Activated T-helper 17 cell treated with anti-CD3 and anti-CD28 coated beads, Interleukin-2, amount 50 U/mL, for 72 hours (primary cell): ENCODE data around the gene CPZ. TPM values are rescaled to one million over a fixed set of nuclear protein-coding genes. Genes with fewer than 3 reads are reported as not detected.

Experiments used
- ATAC-seq: fragments of 150-1000 bp; cut with Tn5 transposase; replicated peaks from 2 replicates; pipeline ENCODE4 v1.10.0; 2021; ENCODE audit warnings: mild to moderate bottlenecking, moderate library complexity
- H3K27ac Mint-ChIP-seq: one replicate; pipeline ENCODE4 v1.8.0; 2022; ENCODE audit warnings: mixed read lengths
- H3K27me3 Mint-ChIP-seq: one replicate; pipeline ENCODE4 v1.8.0; 2022; ENCODE audit warnings: mixed read lengths
- H3K36me3 Mint-ChIP-seq: one replicate; pipeline ENCODE4 v1.8.0; 2022; ENCODE audit warnings: low read depth, mild to moderate bottlenecking, mixed read lengths
- H3K4me1 Mint-ChIP-seq: one replicate; pipeline ENCODE4 v1.8.0; 2022; ENCODE audit warnings: mixed read lengths
- H3K4me3 Mint-ChIP-seq: one replicate; pipeline ENCODE4 v1.8.0; 2022; ENCODE audit warnings: mild to moderate bottlenecking, mixed read lengths
- H3K9me3 Mint-ChIP-seq: one replicate; pipeline ENCODE4 v1.8.0; 2022; ENCODE audit warnings: mixed read lengths
- total RNA-seq, 2 donors: library from RNA; stranded (reverse); gene quantifications; one replicate each; pipeline ENCODE4 v1.2.3, GENCODE V29; 2022

The CPZ gene
- total RNA-seq, 2 donors from 2014 or later: not detected

DNA sequence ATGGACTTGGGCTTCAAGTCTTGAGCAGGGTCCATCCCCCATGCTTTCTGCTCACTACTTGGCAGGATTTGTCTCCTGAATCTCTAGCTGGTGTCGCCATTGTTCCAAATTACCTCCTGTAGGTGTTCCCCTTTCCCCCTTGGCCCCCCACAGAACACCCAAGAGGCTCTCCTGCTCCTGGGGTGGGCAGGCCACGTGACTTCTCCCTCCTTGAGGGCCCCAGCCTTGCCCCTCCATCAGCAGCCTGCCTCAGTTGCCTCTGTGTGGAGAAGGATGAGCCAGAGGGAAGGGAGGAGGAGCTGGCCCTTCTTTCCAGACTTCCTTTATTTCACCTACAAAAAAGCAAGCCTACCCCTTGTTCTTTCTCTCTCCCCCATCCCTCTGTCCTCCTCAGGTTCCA is 10.5 kb upstream of the CPZ start:
- Mint-ChIP-seq H3K4me1 (no peaks in the 10 kb centered on the region), H3K27ac (no peak overlapping the region), H3K9me3 (no peaks in the 10 kb centered on the region), H3K4me3 (no peak overlapping the region), H3K36me3 (no peaks in the 10 kb centered on the region), H3K27me3 (peaks cover 31% of the 10 kb centered on the region)
- ATAC-seq: no peak

DNA sequence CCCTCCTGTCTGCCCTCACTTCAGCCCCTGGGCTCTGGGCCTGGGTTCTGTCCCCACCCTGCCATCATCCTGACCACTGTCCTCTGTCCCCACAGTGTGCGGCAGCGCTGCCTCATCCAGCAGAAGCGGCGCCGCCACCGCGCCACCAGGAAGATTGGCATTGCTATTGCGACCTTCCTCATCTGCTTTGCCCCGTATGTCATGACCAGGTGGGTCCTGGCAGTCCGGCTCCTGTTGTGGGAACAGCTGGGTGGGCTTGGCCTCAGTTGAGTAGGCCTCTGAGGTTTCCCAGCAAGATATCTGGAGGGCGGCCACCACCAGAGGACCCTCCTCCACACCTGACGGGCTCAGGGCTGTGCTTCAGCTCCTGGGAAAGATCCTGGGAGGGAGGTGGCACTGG is 10.1 kb upstream of the CPZ start:
- H3K4me3 Mint-ChIP-seq: no peak overlapping the region
- H3K27me3 Mint-ChIP-seq: peaks cover 31% of the 10 kb centered on the region
- no peaks in the 10 kb centered on the region for H3K9me3 Mint-ChIP-seq
- ATAC-seq: no peak
- H3K27ac Mint-ChIP-seq: no peak overlapping the region
- no peaks in the 10 kb centered on the region for H3K36me3 Mint-ChIP-seq
- H3K4me1 Mint-ChIP-seq: no peaks in the 10 kb centered on the region

DNA sequence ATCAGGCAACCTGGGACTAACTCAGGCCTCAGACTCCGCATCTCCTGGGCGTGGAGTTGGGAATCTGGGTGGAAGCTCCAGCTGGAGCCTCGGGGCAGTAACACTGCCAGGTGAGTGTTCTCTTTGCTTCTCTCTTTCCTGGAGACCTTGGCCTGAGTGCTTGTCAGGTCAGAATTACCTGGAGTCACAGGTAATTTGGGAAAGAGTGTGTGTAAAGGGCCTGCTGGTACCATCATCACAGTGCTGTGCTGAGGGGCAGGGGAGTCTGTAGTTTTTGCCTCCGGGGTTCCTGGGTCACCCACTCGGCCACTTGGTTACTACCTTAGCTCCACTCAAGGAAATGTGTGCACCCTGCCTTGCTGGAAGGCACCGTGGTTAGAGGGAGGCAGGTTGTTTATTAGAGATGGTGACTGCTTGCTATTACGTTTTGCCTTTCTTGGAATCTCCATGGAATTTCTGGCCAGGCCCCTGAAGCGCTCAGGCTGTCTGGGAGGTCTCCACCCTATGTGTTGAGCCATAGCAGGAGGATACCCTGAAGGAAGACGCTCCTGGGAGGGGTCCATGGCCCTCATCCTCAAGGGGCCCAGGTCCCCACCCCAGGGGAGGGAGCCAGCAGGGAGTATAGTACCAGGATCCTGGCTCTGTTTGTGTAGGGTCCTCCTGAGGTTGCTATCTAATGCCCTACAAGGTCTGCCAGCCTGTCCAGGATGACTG is 9.5 kb upstream of the CPZ start:
- no peaks in the 10 kb centered on the region for H3K36me3 Mint-ChIP-seq
- no peak overlapping the region for H3K4me3 Mint-ChIP-seq
- peaks cover 27% of the 10 kb centered on the region for H3K27me3 Mint-ChIP-seq
- no peak overlapping the region for H3K27ac Mint-ChIP-seq
- H3K4me1 Mint-ChIP-seq: no peaks in the 10 kb centered on the region
- no peak for ATAC-seq
- H3K9me3 Mint-ChIP-seq: no peaks in the 10 kb centered on the region

DNA sequence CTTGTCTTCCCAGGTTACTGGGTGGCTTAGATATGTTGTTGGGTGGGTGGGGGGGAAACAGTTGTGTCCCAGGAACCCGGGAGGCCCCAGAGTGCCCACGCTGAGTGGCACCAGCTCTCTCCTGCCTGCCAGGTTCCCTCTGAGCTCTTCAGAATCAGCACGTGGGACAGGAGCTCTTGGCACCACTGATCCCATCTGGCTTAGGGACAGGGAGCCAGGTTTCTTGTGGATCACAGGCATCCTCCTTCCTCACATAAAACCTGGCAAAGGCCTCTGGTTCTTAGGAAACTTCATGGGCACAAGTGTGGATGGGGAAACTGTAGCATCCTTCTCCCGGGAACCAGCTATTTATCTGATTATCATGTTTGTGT is 8.9 kb upstream of the CPZ start:
- Mint-ChIP-seq H3K27me3 (peaks cover 29% of the 10 kb centered on the region), H3K27ac (no peak overlapping the region), H3K4me3 (no peak overlapping the region), H3K9me3 (no peaks in the 10 kb centered on the region), H3K4me1 (no peaks in the 10 kb centered on the region), H3K36me3 (no peaks in the 10 kb centered on the region)
- no peak for ATAC-seq

DNA sequence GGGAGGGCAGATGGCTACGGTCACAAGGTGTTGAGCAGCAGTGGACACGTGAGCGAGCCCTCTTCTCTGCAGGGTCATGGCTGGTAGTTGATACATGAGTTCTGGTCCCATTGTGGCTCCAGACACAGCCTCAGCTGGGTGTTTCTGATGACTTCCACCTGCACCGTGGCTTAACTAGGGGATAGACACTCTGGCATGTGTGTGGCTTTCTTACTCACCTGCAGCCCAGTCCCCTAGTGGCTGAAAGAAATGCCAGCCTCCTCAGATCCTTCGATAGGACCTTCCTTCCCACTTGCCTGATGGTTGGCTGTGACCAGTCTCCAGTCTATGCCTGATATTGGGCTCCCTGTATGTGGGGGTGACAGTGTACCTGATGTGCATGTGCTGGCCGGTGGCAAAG is 7.4 kb upstream of the CPZ start:
- Mint-ChIP-seq H3K9me3 (no peaks in the 10 kb centered on the region), H3K27me3 (peaks cover 21% of the 10 kb centered on the region), H3K36me3 (no peaks in the 10 kb centered on the region), H3K27ac (no peak overlapping the region), H3K4me1 (no peaks in the 10 kb centered on the region), H3K4me3 (no peak overlapping the region)
- ATAC-seq: no peak

DNA sequence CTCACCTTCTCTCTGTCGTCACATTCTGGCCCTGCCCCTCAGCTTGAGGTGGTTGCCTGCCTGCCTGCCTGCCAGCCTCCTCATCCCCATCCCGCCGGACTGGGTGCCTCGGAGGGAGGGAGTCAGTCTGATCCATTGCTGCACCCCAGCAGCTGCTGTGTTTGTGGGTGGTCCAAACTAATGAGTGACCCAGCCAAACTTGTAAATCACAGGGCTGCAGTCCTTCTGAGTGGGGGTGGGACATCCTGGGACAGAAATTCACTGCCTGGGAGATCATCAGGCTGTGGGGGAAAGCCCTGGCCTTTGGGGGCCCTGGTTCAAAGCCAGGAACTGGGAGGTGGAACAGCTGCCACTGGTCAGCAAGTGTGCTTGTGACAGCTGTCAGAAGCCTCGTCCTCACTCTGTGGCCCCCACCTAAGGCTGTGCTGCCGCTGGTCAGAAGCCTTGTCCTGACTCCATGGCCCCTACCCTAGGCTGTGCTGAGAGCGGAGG is 6.8 kb upstream of the CPZ start:
- Mint-ChIP-seq H3K27me3 (peaks cover 26% of the 10 kb centered on the region), H3K36me3 (no peaks in the 10 kb centered on the region), H3K4me3 (no peak overlapping the region), H3K4me1 (no peaks in the 10 kb centered on the region), H3K27ac (no peak overlapping the region), H3K9me3 (no peaks in the 10 kb centered on the region)
- ATAC-seq: no peak

DNA sequence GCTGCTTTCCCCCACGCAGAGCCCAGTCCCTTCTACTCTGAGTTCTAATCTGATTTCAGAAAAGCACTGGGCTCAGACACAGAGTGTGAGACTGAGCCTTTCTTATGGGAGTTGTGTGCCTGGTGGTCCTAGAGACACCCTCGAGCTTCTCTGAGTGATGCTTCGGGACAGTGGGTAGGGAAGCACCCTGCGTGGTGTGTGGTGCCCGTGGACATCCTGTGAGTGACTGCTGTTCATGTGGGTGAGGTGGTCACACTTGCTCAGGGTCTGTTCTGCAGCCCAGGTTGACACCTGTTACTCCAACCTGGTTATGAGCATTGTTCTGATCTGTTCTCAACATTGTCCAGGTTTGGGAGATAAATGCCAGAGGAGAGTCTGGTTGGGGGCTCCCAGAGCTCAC is 6.3 kb upstream of the CPZ start:
- no peaks in the 10 kb centered on the region for H3K9me3 Mint-ChIP-seq
- H3K36me3 Mint-ChIP-seq: no peaks in the 10 kb centered on the region
- no peak overlapping the region for H3K27ac Mint-ChIP-seq
- no peak overlapping the region for H3K4me3 Mint-ChIP-seq
- no peak for ATAC-seq
- peaks cover 26% of the 10 kb centered on the region for H3K27me3 Mint-ChIP-seq
- no peaks in the 10 kb centered on the region for H3K4me1 Mint-ChIP-seq

DNA sequence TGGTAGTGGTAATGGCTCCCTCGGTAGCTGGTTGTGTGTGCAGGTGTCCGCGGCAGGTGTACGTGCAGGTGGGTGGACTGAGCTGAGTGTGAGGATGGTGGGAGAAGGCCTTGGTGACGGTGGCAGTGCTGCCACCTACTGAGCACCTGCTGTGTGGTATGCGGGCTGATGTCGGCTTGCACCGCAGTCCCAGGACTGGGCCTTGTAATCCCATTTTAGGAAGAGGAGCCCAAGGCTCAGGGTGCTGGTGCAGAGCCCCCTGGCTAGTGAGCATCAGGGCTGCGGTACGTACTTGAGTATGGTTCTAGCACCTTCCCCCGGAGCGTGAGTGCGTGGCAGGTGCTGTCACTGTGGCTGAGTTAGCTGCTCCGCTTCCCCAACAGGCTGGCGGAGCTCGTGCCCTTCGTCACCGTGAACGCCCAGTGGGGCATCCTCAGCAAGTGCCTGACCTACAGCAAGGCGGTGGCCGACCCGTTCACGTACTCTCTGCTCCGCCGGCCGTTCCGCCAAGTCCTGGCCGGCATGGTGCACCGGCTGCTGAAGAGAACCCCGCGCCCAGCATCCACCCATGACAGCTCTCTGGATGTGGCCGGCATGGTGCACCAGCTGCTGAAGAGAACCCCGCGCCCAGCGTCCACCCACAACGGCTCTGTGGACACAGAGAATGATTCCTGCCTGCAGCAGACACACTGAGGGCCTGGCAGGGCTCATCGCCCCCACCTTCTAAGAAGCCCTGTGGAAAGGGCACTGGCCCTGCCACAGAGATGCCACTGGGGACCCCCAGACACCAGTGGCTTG is 5.7 kb upstream of the CPZ start:
- Mint-ChIP-seq H3K4me1 (no peaks in the 10 kb centered on the region), H3K36me3 (no peaks in the 10 kb centered on the region), H3K27ac (no peak overlapping the region), H3K4me3 (no peak overlapping the region), H3K27me3 (peaks cover 26% of the 10 kb centered on the region), H3K9me3 (no peaks in the 10 kb centered on the region)
- ATAC-seq: no peak

DNA sequence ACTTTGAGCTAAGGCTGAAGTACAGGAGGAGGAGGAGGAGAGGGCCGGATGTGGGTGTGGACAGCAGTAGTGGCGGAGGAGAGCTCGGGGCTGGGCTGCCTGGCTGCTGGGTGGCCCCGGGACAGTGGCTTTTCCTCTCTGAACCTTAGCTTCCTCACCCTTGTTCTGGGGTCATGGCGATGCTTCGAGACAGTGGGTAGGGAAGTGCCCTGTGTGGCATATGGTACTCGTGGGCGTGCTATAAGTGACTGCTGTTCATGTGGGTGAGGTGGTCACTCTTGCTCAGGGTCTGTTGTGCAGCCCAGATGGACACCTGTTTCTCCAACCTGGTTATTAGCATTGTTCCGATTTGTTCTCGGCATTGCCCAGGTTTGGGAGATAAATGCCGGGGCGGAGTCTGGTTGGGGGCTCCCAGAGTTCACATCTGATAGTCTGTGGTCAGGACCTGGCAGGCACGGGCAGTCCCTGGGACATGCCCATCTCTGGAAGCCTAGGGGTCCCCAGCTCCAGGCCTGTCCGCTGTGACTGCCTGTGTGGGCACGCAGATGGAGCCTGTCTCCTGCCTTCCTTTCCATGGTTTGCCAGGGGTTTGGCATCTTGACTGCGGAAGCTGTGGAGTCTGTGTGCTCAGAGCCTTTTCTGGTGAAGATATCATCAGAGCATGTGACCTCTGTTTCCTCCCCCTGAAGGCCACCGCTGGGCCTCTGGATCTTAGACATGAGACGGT is 4.9 kb upstream of the CPZ start:
- Mint-ChIP-seq H3K4me3 (no peak overlapping the region), H3K9me3 (no peaks in the 10 kb centered on the region), H3K4me1 (no peaks in the 10 kb centered on the region), H3K36me3 (no peaks in the 10 kb centered on the region), H3K27ac (no peak overlapping the region), H3K27me3 (peaks cover 21% of the 10 kb centered on the region)
- ATAC-seq: no peak

DNA sequence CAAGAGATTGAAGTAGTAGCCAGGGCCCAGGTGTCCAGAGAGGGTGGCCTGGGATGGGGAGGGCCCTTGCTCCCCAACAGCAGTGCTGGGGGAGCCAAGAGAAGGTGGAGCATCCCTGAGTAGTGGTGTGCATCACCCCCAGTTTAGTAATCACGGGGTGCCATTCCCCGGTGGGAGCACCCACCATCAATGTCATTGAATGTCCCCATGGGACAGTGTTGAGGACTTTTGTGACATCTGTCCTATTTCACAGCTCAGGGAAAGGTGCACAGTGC is 4.4 kb upstream of the CPZ start:
- Mint-ChIP-seq H3K9me3 (no peaks in the 10 kb centered on the region), H3K27ac (no peak overlapping the region), H3K27me3 (peaks cover 21% of the 10 kb centered on the region), H3K4me1 (no peaks in the 10 kb centered on the region), H3K4me3 (no peak overlapping the region), H3K36me3 (no peaks in the 10 kb centered on the region)
- ATAC-seq: no peak

DNA sequence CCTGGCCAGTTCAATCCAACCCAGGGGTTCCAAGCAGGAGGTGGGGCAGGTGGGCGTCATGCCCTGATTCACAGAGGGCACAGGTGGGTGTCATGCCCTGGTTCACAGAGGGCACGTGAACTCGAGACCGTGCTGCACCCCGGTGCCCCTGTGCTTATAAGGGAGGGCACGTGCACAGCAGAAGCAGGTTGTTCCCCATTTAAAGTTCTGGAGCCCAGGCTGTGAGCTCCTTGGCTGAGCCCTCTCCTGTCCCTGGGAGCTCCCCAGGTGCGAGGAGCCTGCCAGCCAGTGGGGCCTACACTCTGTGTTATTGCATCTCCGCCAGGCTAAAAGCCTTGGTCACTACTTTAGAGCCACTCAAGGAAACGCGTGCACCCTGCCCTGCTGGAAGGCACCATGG is 3.2 kb upstream of the CPZ start:
- Mint-ChIP-seq H3K9me3 (no peaks in the 10 kb centered on the region), H3K4me3 (no peak overlapping the region), H3K27me3 (peaks cover 23% of the 10 kb centered on the region), H3K36me3 (no peaks in the 10 kb centered on the region), H3K27ac (no peak overlapping the region), H3K4me1 (no peaks in the 10 kb centered on the region)
- no peak for ATAC-seq

DNA sequence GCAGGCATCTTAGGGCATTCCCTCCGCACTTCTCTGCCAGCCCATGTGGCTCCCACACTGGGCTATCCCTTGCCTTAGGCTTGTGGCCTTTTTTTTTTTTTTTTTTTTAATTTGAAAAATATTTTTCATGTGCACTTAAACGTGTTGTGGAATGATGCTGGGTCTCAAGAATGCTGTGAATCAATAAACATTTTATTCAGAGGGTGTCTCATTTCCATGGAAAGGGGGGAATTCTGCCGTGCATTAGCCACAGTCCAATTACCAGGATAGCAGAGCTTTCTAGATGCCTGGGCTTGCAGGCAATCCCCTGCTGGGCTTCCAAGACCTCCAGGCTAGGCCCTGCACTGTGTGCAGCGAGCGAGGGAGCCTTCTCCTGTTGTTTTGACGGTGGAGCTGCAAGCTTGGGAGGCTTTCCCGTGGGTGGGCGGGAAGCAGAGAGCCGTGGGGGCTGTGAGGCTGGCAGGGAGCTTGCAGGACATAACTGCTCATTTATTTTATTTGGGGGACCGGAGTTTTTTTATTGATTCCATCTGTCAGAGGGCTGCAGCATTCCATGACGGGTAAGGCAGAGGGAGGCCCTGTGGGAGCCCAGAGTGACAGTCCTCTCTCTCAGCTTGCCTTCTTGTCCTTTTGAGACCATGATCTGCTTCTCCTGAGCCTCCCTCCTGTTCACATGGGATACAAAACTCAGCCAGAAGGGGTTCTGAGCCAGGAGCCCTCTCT is 2.6 kb upstream of the CPZ start:
- no peak overlapping the region for H3K27ac Mint-ChIP-seq
- no peaks in the 10 kb centered on the region for H3K36me3 Mint-ChIP-seq
- peaks cover 24% of the 10 kb centered on the region for H3K27me3 Mint-ChIP-seq
- H3K4me1 Mint-ChIP-seq: no peaks in the 10 kb centered on the region
- no peaks in the 10 kb centered on the region for H3K9me3 Mint-ChIP-seq
- ATAC-seq: no peak
- H3K4me3 Mint-ChIP-seq: no peak overlapping the region

DNA sequence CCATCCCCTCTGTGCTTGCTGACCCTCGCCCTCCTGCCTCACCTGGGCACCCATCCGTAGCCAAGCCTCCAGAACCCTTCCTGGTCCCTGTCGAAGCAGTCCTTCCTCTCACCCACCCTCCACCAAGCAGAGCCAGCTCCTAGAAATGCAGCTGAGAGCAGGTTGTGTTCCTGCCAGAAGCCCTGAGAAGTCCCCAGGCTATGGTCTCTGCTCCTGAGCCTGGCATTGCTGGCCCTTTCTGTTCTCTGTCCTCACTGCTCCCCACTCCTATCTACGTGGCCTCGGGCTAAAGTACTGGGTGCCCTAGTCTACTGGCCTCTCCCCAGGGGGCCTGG is 2.1 kb upstream of the CPZ start:
- Mint-ChIP-seq H3K4me3 (no peak overlapping the region), H3K27ac (no peak overlapping the region), H3K36me3 (no peaks in the 10 kb centered on the region), H3K4me1 (no peaks in the 10 kb centered on the region), H3K27me3 (peaks cover 24% of the 10 kb centered on the region), H3K9me3 (no peaks in the 10 kb centered on the region)
- ATAC-seq: no peak

DNA sequence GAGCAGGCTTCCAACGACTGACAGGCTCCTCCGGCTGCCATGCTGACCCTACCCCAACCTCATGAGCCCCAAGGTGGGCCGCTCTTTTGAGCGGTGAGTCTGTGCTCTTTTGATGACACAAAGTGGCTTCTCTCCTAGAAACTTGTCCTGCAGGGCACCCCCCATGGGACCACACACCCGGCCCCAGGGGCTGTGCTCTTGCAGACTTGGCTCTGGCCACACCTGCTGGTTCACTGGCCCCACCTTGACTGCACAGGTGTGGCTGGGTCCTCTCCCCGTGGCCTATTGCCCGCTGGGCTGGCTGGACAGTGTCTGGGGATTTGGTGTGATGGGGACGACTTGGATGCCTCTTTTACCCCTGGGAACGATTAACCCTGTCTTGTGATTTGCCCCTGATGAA is 1.5 kb upstream of the CPZ start:
- no peaks in the 10 kb centered on the region for H3K36me3 Mint-ChIP-seq
- peaks cover 24% of the 10 kb centered on the region for H3K27me3 Mint-ChIP-seq
- no peak overlapping the region for H3K4me3 Mint-ChIP-seq
- no peak overlapping the region for H3K27ac Mint-ChIP-seq
- no peaks in the 10 kb centered on the region for H3K9me3 Mint-ChIP-seq
- no peaks in the 10 kb centered on the region for H3K4me1 Mint-ChIP-seq
- ATAC-seq: no peak
